GM19351 (cell line): ENCODE data around the gene TSPY9.
"Not testable (repeated sequence)": the region's sequence is repeated elsewhere in the genome, so short reads cannot be mapped to it uniquely, and the experiment has no call there.

Source experiments
- ATAC-seq: cut with Tn5 transposase; IDR thresholded peaks from one replicate; pipeline ENCODE4 v1.9.1; 2021; ENCODE audit warnings: mild to moderate bottlenecking, moderate library complexity; ENCODE audit not compliant: unreplicated experiment

Gene TSPY9

GRCh38 chrY:9486967-9487366, at the start of gene TSPY9:
TSPY9 (plus strand) TSS chrY:9487267; CDS start chrY:9487313, 46 bp downstream.
- not testable (repeated sequence) for ATAC-seq

GRCh38 chrY:9466655-9467054, 20.4 kb upstream of the TSPY9 start, which contains the start of gene TSPY1:
TSPY1 (plus strand) TSS chrY:9466955; CDS start chrY:9467001, 46 bp downstream.
- ATAC-seq: not testable (repeated sequence)

GRCh38 chrY:9504396-9504795, 17.3 kb downstream of the TSPY9 start:
- ATAC-seq: not testable (repeated sequence)

- ATAC-seq: not testable (repeated sequence)
Measured at GRCh38 chrY:9516287-9516686, 29.2 kb downstream of the TSPY9 start.

GRCh38 chrY:9527580-9527979, 40.5 kb downstream of the TSPY9 start, which contains the start of gene TSPY10:
TSPY10 (plus strand) TSS chrY:9527880; CDS start chrY:9527926, 46 bp downstream.
- not testable (repeated sequence) for ATAC-seq
